Gastrocnemius medialis (tissue), 4 donors: ENCODE measurements around the gene ANO9. TPM values are rescaled to one million over a fixed set of nuclear protein-coding genes. Genes with fewer than 3 reads are reported as not detected.

ENCODE experiments used
- ATAC-seq, 2 donors: fragments of 150-250 bp; one replicate each; pipeline ENCODE4 v1.9.1; 2016
- DNase-seq, 2 donors: peaks; one replicate each; pipeline ENCODE4 v3.0.0-alpha.2; 2019
- H3K27ac ChIP-seq, 4 donors: fragments of 200-600 bp; sonication (generic); 1 replicate in 1 of 4; 2 replicates in 3 of 4; pipeline ENCODE4 v1.5.1; 2016 to 2018; ENCODE audit warnings: mild to moderate bottlenecking in 2 of 4, moderate library complexity in 1 of 4
- H3K27me3 ChIP-seq, 3 donors: fragments of 200-600 bp; sonication (generic) in 2 of 3; 1 replicate in 1 of 3; 2 replicates in 2 of 3; pipeline versions ENCODE4 v1.5.1 to v1.6.0; 2016 to 2019; ENCODE audit warnings: mild to moderate bottlenecking in 1 of 3, moderate library complexity in 1 of 3
- H3K36me3 ChIP-seq, 2 donors: fragments of 200-600 bp; sonication (generic) in 1 of 2; one replicate each; pipeline ENCODE4 v1.5.1; 2017 to 2018
- H3K4me1 ChIP-seq, 2 donors: fragments of 200-600 bp; sonication (generic) in 1 of 2; one replicate each; pipeline ENCODE4 v1.5.1; 2016 to 2017; ENCODE audit warnings: mild to moderate bottlenecking in 2 of 2
- H3K4me3 ChIP-seq, 4 donors: fragments of 200-600 bp; sonication (generic) in 3 of 4; 1 replicate in 1 of 4; 2 replicates in 3 of 4; pipeline ENCODE4 v1.5.1; 2016 to 2019; ENCODE audit warnings: mild to moderate bottlenecking in 2 of 4
- H3K9me3 ChIP-seq, 3 donors: fragments of 200-600 bp; sonication (generic) in 2 of 3; 1 replicate in 1 of 3; 2 replicates in 2 of 3; pipeline ENCODE4 v1.5.1; 2016 to 2019
- POLR2A ChIP-seq, 2 donors: fragments of 450-650 bp; IDR thresholded peaks; one replicate each; pipeline ENCODE4 v1.6.1; 2017; ENCODE audit warnings: antibody characterized with exemption in 2 of 2, mild to moderate bottlenecking in 2 of 2, moderate library complexity in 2 of 2
- in situ Hi-C, 4 donors: fragments of 200-750 bp; cut with MboI; loops; one replicate each; pipeline versions ENCODE4 v1.15.0 to v1.8.0; 2017; ENCODE audit warnings: low sequenced_read_pairs in 4 of 4
- intact Hi-C: fragments of 100-400 bp; cut with DNase I; formaldehyde crosslinking; loops from one replicate; pipeline ENCODE4 v1.15.1; 2023; ENCODE audit warnings: low total_unique reads
- total RNA-seq, 4 donors: library from RNA; depleted of rRNA; stranded (reverse); fragments of >200 nt; gene quantifications; one replicate each; pipeline versions ENCODE4 v1.1.0 to v1.2.3, GENCODE V29; 2016
- TF ChIP-seq, protein P1 (sequence below), 5 experiments: fragments of 450-650 bp in 3 of 5; fragments of 200-600 bp in 2 of 5; sonication (generic) in 2 of 5; IDR thresholded peaks in 4 of 5; conservative IDR thresholded peaks in 1 of 5; 1 replicate in 4 of 5; 2 replicates in 1 of 5; pipeline ENCODE4 v1.5.1; 2016 to 2019; ENCODE audit warnings: antibody characterized with exemption in 5 of 5, mild to moderate bottlenecking in 3 of 5, moderate library complexity in 3 of 5

The ANO9 gene
- total RNA-seq, 4 donors from 2014 or later: 0.23 to 0.41 TPM; not detected in 2

DNA sequence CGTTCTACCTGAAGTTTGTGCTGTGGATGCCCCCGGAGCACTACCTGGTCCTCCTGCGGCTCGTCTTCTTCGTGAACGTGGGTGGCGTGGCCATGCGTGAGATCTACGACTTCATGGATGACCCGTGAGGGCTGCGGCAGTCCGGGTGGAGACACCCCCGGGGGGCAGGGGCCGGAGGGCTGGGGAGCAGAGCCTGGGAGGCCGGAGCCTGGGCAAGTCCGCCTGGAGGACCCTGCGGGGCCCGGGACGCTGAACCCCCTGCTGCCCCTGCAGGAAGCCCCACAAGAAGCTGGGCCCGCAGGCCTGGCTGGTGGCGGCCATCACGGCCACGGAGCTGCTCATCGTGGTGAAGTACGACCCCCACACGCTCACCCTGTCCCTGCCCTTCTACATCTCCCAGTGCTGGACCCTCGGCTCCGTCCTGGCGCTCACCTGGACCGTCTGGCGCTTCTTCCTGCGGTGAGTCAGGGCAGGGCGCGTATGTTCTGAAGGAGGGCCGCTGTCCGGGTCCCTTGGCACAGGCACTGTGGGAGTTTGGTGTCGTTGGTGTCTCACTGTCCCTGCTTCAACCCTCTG is 47.9 kb upstream of the ANO9 start:
- no peak for ATAC-seq
- peaks cover 0 to 31% of the 10 kb centered on the region in 2 donors for H3K36me3 ChIP-seq
- no peak for DNase-seq
- H3K9me3 ChIP-seq: no peaks in the 10 kb centered on the region
- intact Hi-C loops (no loop called here), in situ Hi-C loops (no loop called here)
- no peak overlapping the region for H3K4me3 ChIP-seq
- H3K27me3 ChIP-seq: no peaks in the 10 kb centered on the region
- H3K27ac ChIP-seq: no peak overlapping the region
- TF ChIP-seq, protein P1, sequence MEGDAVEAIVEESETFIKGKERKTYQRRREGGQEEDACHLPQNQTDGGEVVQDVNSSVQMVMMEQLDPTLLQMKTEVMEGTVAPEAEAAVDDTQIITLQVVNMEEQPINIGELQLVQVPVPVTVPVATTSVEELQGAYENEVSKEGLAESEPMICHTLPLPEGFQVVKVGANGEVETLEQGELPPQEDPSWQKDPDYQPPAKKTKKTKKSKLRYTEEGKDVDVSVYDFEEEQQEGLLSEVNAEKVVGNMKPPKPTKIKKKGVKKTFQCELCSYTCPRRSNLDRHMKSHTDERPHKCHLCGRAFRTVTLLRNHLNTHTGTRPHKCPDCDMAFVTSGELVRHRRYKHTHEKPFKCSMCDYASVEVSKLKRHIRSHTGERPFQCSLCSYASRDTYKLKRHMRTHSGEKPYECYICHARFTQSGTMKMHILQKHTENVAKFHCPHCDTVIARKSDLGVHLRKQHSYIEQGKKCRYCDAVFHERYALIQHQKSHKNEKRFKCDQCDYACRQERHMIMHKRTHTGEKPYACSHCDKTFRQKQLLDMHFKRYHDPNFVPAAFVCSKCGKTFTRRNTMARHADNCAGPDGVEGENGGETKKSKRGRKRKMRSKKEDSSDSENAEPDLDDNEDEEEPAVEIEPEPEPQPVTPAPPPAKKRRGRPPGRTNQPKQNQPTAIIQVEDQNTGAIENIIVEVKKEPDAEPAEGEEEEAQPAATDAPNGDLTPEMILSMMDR (IDR thresholded peaks at IDR 0.05 in 4 of 5, conservative IDR thresholded peaks at IDR 0.05 in 1 of 5): no peak
- no peak for TF ChIP-seq POLR2A (IDR thresholded peaks at IDR 0.05)
- no peaks in the 10 kb centered on the region for H3K4me1 ChIP-seq

DNA sequence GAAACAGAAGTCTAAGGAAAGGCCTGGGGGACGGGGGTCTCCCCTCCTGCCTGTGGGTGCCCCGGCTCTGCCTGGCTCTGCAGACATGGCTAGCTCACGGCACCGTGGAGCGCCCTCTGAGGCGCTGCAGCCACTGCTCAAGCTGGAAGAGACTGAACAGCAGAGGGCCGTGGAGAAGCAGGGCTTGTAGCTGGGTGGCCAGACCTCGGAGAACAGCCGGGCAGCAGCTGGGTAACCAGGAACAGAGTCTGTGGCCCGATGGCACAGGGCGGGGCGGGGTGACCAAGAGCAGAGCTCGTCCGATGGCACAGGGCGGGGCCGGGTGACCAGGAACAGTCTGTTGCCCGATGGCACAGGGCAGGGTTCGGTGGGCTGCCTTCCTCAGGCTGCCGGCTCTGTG is 47.2 kb upstream of the ANO9 start:
- Histone ChIP-seq H3K27ac (no peak overlapping the region), H3K9me3 (no peaks in the 10 kb centered on the region), H3K4me1 (no peaks in the 10 kb centered on the region), H3K4me3 (no peak overlapping the region), H3K27me3 (no peaks in the 10 kb centered on the region), H3K36me3 (peaks cover 0 to 25% of the 10 kb centered on the region in 2 donors)
- ATAC-seq (no peak), DNase-seq (no peak)
- in situ Hi-C loops (no loop called here), intact Hi-C loops (no loop called here)
- TF ChIP-seq POLR2A (IDR thresholded peaks at IDR 0.05): no peak
- TF ChIP-seq, protein P1 (IDR thresholded peaks at IDR 0.05 in 4 of 5, conservative IDR thresholded peaks at IDR 0.05 in 1 of 5): no peak

DNA sequence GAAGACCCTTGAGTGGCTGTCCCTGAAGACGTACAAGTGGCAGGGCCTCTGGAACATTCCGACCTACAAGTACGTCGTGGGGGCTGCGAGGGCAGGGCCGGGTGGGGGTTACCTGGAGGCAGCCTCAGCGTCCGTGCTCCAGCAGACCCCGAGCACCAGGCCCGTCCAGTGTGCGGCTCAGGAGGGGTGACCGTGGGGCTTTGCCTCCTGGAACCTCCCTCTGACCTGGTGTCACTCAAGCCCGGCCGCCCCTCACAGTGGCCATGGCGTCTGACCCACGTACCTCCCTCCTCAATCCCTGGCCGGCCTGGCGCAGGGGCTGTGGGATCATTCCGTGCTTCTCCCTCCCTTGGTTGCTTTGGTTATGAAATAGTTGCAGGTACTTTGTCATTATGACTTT is 46.8 kb upstream of the ANO9 start:
- no peak for ATAC-seq
- H3K4me1 ChIP-seq: no peaks in the 10 kb centered on the region
- H3K9me3 ChIP-seq: no peaks in the 10 kb centered on the region
- TF ChIP-seq POLR2A (IDR thresholded peaks at IDR 0.05): no peak
- TF ChIP-seq, protein P1 (IDR thresholded peaks at IDR 0.05 in 4 of 5, conservative IDR thresholded peaks at IDR 0.05 in 1 of 5): no peak
- H3K27ac ChIP-seq: no peak overlapping the region
- H3K4me3 ChIP-seq: no peak overlapping the region
- peaks cover 0 to 21% of the 10 kb centered on the region in 2 donors for H3K36me3 ChIP-seq
- no peaks in the 10 kb centered on the region for H3K27me3 ChIP-seq
- intact Hi-C loops: no loop called here
- in situ Hi-C loops: no loop called here
- no peak for DNase-seq

DNA sequence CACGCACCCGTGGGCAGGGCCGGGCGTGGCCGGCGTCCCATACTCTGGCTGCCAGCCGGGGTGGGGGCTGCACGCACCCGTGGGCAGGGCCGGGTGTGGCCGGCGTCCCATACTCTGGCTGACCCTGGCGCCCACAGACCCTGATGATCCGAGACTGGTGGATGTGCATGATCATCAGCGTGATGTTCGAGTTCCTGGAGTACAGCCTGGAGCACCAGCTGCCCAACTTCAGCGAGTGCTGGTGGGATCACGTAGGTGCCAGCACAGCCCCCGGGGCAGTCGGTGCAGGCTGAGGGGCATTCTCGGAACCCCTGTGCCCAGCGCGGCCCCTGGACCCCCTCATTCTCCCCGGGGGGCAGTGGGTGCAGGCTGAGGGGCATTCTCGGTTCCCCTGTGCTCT is 46.3 kb upstream of the ANO9 start:
- DNase-seq (no peak), ATAC-seq (no peak)
- Histone ChIP-seq H3K27ac (no peak overlapping the region), H3K27me3 (no peaks in the 10 kb centered on the region), H3K36me3 (peaks cover 0 to 17% of the 10 kb centered on the region in 2 donors), H3K4me3 (no peak overlapping the region), H3K4me1 (no peaks in the 10 kb centered on the region), H3K9me3 (no peaks in the 10 kb centered on the region)
- TF ChIP-seq, protein P1 (IDR thresholded peaks at IDR 0.05 in 4 of 5, conservative IDR thresholded peaks at IDR 0.05 in 1 of 5): no peak
- TF ChIP-seq POLR2A (IDR thresholded peaks at IDR 0.05): no peak
- intact Hi-C loops (no loop called here), in situ Hi-C loops (no loop called here)

DNA sequence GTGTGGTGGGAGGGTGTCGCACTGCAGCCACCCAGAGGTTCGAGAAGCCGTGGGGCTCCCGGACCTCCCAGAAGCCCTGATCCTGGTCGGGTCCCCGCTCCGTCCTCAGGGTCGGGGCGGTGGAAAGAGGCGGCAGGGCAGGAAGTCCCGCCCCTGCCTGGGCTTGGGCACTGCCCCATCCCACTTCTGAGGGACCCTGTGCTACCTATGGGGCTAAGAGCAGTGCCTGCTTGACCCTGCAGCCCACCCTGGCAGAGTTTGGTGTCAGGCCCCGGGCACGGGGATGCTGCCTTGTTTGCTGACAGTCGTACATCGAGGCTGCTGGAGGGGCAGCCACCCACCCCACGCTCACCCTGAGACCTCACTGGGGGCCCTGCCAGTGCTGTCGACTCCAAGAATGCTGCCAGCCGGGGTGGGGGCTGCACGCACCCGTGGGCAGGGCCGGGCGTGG is 45.8 kb upstream of the ANO9 start:
- Histone ChIP-seq H3K36me3 (peaks cover 0 to 17% of the 10 kb centered on the region in 2 donors), H3K27ac (no peak overlapping the region), H3K4me3 (no peak overlapping the region), H3K27me3 (no peaks in the 10 kb centered on the region), H3K4me1 (no peaks in the 10 kb centered on the region), H3K9me3 (no peaks in the 10 kb centered on the region)
- intact Hi-C loops (no loop called here), in situ Hi-C loops (no loop called here)
- no peak for TF ChIP-seq POLR2A (IDR thresholded peaks at IDR 0.05)
- TF ChIP-seq, protein P1 (IDR thresholded peaks at IDR 0.05 in 4 of 5, conservative IDR thresholded peaks at IDR 0.05 in 1 of 5): no peak
- ATAC-seq: no peak
- DNase-seq: no peak
